Measurements from ENCODE around the gene TLNRD1. TPM values are rescaled to one million over a fixed set of nuclear protein-coding genes. Genes with fewer than 3 reads are reported as not detected.
A peak's percentile ranks its signal among the peaks of the same experiment; 100 is the strongest.

Gene TLNRD1
- total RNA-seq, 1 donor, result 13.4 TPM

- DNase-seq (ENCODE audit: low read depth), result no peak
- H3K4me3 ChIP-seq (ENCODE audit: low read depth, low read length), result no peak overlapping the region
- TF ChIP-seq CTCF (IDR thresholded peaks at IDR 0.05; ENCODE audit: insufficient read depth, low read depth, low read length), result no peak
Measured at GRCh38 chr15:80986487-80986886, 14.2 kb upstream of the TLNRD1 start.

GRCh38 chr15:80988148-80988796 is 12.5 kb upstream of the TLNRD1 start:
- no peak for DNase-seq (ENCODE audit: low read depth)
- no peak for TF ChIP-seq CTCF (IDR thresholded peaks at IDR 0.05; ENCODE audit: insufficient read depth, low read depth, low read length)
- peak overlapping the region; percentile 88 for H3K4me3 ChIP-seq (ENCODE audit: low read depth, low read length)

GRCh38 chr15:80989081-80989517 is 11.6 kb upstream of the TLNRD1 start:
- H3K4me3 ChIP-seq (ENCODE audit: low read depth, low read length), result peak overlapping the region; percentile 88
- TF ChIP-seq CTCF (IDR thresholded peaks at IDR 0.05; ENCODE audit: insufficient read depth, low read depth, low read length), result no peak
- DNase-seq (ENCODE audit: low read depth), result no peak

- peak; percentile 96 for DNase-seq (ENCODE audit: low read depth)
- peak within 1 kb of the TSS; percentile 88 for H3K4me3 ChIP-seq (ENCODE audit: low read depth, low read length)
- TF ChIP-seq CTCF (IDR thresholded peaks at IDR 0.05; ENCODE audit: insufficient read depth, low read depth, low read length), result no peak
Measured at GRCh38 chr15:80989518-80990478, 10.9 kb upstream of the TLNRD1 start, which contains the start of gene MESD. MESD (minus strand) TSS chr15:80989819; CDS start chr15:80989791, 28 bp downstream.

- TF ChIP-seq CTCF (IDR thresholded peaks at IDR 0.05; ENCODE audit: insufficient read depth, low read depth, low read length), result no peak
- no peak for DNase-seq (ENCODE audit: low read depth)
- H3K4me3 ChIP-seq (ENCODE audit: low read depth, low read length), result no peak overlapping the region
Measured at GRCh38 chr15:80990955-80991354, 9.8 kb upstream of the TLNRD1 start.

- no peak overlapping the region for H3K4me3 ChIP-seq (ENCODE audit: low read depth, low read length)
- peak; percentile 87 for DNase-seq (ENCODE audit: low read depth)
- TF ChIP-seq CTCF (IDR thresholded peaks at IDR 0.05; ENCODE audit: insufficient read depth, low read depth, low read length), result no peak
Measured at GRCh38 chr15:80991421-80991820, 9.3 kb upstream of the TLNRD1 start.

All from fibroblast of villous mesenchyme (primary cell).